SU-DHL-6 (cell line): ENCODE results near the gene HNF1B.

ENCODE experiments used
- EZH2phosphoT487 ChIP-seq: fragments of 200-600 bp; sonication (generic), shearing (Covaris generic); conservative IDR thresholded peaks from 2 replicates; pipeline ENCODE4 v1.6.1; 2018; ENCODE audit warnings: mild to moderate bottlenecking, antibody characterized with exemption, low read length, moderate library complexity, mixed read lengths
- TF ChIP-seq, protein P1 (sequence below): fragments of 200-600 bp; sonication (generic); IDR thresholded peaks from one replicate; pipeline ENCODE4 v1.5.1; 2017; ENCODE audit warnings: antibody characterized with exemption, mild to moderate bottlenecking, low read length, moderate library complexity; ENCODE audit not compliant: insufficient read depth, poor library complexity, severe bottlenecking

DNA sequence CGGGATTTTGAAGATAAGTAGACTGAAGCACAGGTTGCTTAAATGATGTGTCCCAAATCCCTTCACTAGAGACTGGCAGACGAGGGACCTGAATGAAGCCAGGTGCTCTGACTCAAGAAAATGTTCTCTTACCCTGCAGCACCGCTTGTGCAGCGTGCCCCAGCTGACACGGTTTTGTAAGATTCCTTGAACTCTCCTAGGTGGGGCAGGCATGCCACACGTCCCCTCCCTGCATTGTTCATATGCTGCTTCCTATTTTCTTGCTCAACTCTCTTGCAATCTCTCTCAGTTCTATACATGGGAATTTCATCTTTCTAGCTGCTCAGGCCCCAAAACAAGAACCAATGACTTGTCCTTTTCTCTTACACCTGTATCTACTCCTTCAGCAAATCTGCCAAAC, 22.1 kb upstream of the HNF1B start:
- TF ChIP-seq, protein P1, sequence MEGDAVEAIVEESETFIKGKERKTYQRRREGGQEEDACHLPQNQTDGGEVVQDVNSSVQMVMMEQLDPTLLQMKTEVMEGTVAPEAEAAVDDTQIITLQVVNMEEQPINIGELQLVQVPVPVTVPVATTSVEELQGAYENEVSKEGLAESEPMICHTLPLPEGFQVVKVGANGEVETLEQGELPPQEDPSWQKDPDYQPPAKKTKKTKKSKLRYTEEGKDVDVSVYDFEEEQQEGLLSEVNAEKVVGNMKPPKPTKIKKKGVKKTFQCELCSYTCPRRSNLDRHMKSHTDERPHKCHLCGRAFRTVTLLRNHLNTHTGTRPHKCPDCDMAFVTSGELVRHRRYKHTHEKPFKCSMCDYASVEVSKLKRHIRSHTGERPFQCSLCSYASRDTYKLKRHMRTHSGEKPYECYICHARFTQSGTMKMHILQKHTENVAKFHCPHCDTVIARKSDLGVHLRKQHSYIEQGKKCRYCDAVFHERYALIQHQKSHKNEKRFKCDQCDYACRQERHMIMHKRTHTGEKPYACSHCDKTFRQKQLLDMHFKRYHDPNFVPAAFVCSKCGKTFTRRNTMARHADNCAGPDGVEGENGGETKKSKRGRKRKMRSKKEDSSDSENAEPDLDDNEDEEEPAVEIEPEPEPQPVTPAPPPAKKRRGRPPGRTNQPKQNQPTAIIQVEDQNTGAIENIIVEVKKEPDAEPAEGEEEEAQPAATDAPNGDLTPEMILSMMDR, result no peak
- TF ChIP-seq EZH2phosphoT487, result no peak
